Breast epithelium (tissue), 4 donors: ENCODE results near the gene ATP1A4. TPM values are rescaled to one million over a fixed set of nuclear protein-coding genes. Genes with fewer than 3 reads are reported as not detected.

ENCODE experiments used
- DNase-seq, 2 donors: peaks; one replicate each; pipeline ENCODE4 v3.0.0-alpha.2; 2019; ENCODE audit warnings: low spot score in 2 of 2
- H3K27ac ChIP-seq, 2 donors: fragments of 200-600 bp; sonication (generic) in 1 of 2; one replicate each; pipeline ENCODE4 v1.5.1; 2016 to 2019; ENCODE audit warnings: mild to moderate bottlenecking in 1 of 2
- H3K27me3 ChIP-seq, 2 donors: fragments of 200-600 bp; sonication (generic) in 1 of 2; one replicate each; pipeline versions ENCODE4 v1.5.1 to v1.6.0; 2017 to 2019; ENCODE audit warnings: control low read depth in 1 of 2, mild to moderate bottlenecking in 1 of 2
- H3K36me3 ChIP-seq: fragments of 200-600 bp; one replicate; pipeline ENCODE4 v1.5.1; 2019
- H3K4me1 ChIP-seq, 2 donors: fragments of 200-600 bp; sonication (generic); one replicate each; pipeline ENCODE4 v1.5.1; 2016 to 2019; ENCODE audit warnings: control low read depth in 1 of 2
- H3K4me3 ChIP-seq, 3 donors: fragments of 200-600 bp; sonication (generic); 1 replicate in 2 of 3; 2 replicates in 1 of 3; pipeline ENCODE4 v1.5.1; 2016 to 2019; ENCODE audit warnings: mild to moderate bottlenecking in 3 of 3, moderate library complexity in 2 of 3
- H3K9me3 ChIP-seq, 2 donors: fragments of 200-600 bp; sonication (generic) in 1 of 2; one replicate each; pipeline ENCODE4 v1.5.1; 2016 to 2019; ENCODE audit warnings: control low read depth in 1 of 2
- POLR2A ChIP-seq: fragments of 450-650 bp; IDR thresholded peaks from one replicate; pipeline ENCODE4 v1.6.1; 2016; ENCODE audit warnings: antibody characterized with exemption, mild to moderate bottlenecking, moderate library complexity
- POLR2AphosphoS5 ChIP-seq, 3 donors: sonication (generic); formaldehyde crosslinking; IDR thresholded peaks; one replicate each; pipeline ENCODE4 v1.6.1; 2017; ENCODE audit warnings: antibody characterized with exemption in 3 of 3
- intact Hi-C: fragments of 100-400 bp; cut with DNase I; formaldehyde crosslinking; loops from one replicate; pipeline ENCODE4 v1.15.1; 2023; ENCODE audit warnings: low total_unique reads
- total RNA-seq, 3 donors: library from RNA; depleted of rRNA; stranded (reverse); fragments of >200 nt; gene quantifications; one replicate each; pipeline ENCODE4 v1.1.0, GENCODE V29; 2016
- TF ChIP-seq, protein P1 (sequence below), 3 donors: fragments of 450-650 bp; IDR thresholded peaks; one replicate each; pipeline ENCODE4 v1.5.1; 2016 to 2017; ENCODE audit warnings: antibody characterized with exemption in 3 of 3, mild to moderate bottlenecking in 3 of 3, moderate library complexity in 3 of 3

The ATP1A4 gene
- total RNA-seq, 3 donors from 2014 or later = 4.5 TPM; not detected in 2

DNA sequence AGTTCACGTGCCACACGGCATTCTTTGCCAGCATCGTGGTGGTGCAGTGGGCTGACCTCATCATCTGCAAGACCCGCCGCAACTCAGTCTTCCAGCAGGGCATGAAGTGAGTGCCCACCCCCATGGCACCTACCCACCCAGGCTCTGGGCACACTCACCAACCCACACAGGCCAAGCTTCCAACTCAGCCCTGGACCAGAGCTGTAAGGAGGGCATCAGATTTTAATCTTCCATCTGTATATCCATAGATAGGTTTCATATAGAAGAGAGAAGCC is 14.5 kb upstream of the ATP1A4 start:
- H3K27me3 ChIP-seq = no peaks in the 10 kb centered on the region
- H3K9me3 ChIP-seq = no peaks in the 10 kb centered on the region
- no peaks in the 10 kb centered on the region for H3K4me1 ChIP-seq
- no peak for DNase-seq
- no peaks in the 10 kb centered on the region for H3K36me3 ChIP-seq
- H3K27ac ChIP-seq = no peak overlapping the region
- intact Hi-C loops = loop anchor here (1.0 kb wide), 1 partner anchor 30 kb away; no protein-coding TSS in a partner anchor
- TF ChIP-seq, protein P1, sequence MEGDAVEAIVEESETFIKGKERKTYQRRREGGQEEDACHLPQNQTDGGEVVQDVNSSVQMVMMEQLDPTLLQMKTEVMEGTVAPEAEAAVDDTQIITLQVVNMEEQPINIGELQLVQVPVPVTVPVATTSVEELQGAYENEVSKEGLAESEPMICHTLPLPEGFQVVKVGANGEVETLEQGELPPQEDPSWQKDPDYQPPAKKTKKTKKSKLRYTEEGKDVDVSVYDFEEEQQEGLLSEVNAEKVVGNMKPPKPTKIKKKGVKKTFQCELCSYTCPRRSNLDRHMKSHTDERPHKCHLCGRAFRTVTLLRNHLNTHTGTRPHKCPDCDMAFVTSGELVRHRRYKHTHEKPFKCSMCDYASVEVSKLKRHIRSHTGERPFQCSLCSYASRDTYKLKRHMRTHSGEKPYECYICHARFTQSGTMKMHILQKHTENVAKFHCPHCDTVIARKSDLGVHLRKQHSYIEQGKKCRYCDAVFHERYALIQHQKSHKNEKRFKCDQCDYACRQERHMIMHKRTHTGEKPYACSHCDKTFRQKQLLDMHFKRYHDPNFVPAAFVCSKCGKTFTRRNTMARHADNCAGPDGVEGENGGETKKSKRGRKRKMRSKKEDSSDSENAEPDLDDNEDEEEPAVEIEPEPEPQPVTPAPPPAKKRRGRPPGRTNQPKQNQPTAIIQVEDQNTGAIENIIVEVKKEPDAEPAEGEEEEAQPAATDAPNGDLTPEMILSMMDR (IDR thresholded peaks at IDR 0.05) = no peak
- TF ChIP-seq POLR2AphosphoS5 (IDR thresholded peaks at IDR 0.05) (no peak), POLR2A (no peak)
- H3K4me3 ChIP-seq = no peak overlapping the region

DNA sequence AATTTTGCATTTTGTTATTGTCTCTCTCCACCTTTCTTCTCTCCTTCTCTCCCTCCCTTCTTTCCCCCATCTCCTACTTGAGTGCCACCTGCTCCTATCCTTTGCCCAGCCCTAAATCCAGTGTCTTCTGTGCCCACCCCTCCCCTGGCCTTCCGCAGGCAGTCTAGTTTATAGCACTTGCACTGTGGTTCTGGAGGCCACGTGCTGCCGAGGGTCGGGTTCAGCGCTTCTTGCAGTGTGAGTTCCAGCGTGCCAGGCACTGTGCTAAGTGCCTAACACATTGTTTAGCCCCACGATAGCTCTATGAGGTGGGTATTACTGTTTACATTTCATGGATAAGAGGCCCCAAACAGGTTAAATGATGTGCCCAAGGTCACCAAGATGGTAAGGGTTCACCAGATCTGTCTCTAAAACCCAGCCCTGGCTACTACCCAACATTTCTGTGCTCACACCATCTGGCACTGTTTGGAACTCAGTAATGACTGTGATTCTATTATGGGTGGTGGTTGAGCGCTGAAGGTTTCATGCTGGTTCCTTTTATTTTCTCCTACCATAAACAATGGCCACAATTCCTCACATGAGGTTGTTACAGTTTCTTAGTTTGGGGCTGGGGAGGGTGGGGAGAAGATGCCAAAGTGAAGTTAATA is 14.1 kb upstream of the ATP1A4 start:
- no peak for DNase-seq
- intact Hi-C loops = no loop called here
- H3K27ac ChIP-seq = no peak overlapping the region

DNA sequence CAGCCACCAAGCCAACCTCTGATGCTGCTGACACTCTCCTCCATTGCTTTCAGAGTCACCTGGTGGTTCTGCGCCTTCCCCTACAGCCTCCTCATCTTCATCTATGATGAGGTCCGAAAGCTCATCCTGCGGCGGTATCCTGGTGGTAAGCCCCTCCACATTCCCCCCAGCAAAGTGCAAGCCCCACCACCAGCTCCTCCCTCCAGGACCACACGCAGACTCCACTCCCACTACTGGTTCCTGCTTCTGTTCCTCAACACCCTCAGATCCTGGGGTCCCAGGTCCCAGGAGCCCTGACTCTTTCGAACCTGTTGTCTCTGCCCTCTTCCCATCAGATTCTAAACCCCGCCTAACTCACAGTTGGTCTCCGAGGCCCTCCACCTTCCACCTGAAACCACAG is 11.6 kb upstream of the ATP1A4 start:
- Histone ChIP-seq H3K36me3 (no peaks in the 10 kb centered on the region), H3K4me1 (no peaks in the 10 kb centered on the region), H3K4me3 (no peak overlapping the region), H3K27ac (no peak overlapping the region), H3K27me3 (no peaks in the 10 kb centered on the region), H3K9me3 (no peaks in the 10 kb centered on the region)
- no peak for DNase-seq
- intact Hi-C loops = no loop called here
- TF ChIP-seq POLR2A = no peak
- TF ChIP-seq POLR2AphosphoS5 (IDR thresholded peaks at IDR 0.05) = no peak
- TF ChIP-seq, protein P1 (IDR thresholded peaks at IDR 0.05) = no peak

More for the DNA sequence above, 14.1 kb upstream of the ATP1A4 start:
- H3K4me3 ChIP-seq = no peak overlapping the region
- TF ChIP-seq POLR2A (no peak), POLR2AphosphoS5 (IDR thresholded peaks at IDR 0.05) (no peak)
- TF ChIP-seq, protein P1 (IDR thresholded peaks at IDR 0.05) = no peak
- no peaks in the 10 kb centered on the region for H3K27me3 ChIP-seq
- no peaks in the 10 kb centered on the region for H3K4me1 ChIP-seq
- no peaks in the 10 kb centered on the region for H3K36me3 ChIP-seq
- H3K9me3 ChIP-seq = no peaks in the 10 kb centered on the region

DNA sequence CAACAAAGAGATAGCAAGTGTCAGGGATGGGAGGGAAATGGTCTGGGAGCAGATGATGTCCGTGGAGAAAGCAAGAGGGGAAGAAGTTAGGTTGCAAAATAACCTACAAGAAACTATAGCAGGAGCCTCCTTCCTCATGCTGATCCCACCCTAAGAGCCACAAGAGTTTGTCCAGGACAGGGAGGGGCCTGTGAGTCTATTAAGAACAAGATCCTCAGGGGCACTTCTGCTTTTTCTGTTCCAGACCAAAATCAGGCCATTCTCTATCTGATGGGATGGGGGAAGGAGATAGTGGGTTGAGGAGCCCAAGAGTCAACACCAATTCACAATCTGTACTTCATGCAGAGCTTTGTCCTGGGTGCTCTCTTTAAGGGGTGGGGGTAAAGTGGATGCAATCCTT is 7.7 kb upstream of the ATP1A4 start:
- Histone ChIP-seq H3K4me3 (no peak overlapping the region), H3K9me3 (no peaks in the 10 kb centered on the region), H3K27me3 (no peaks in the 10 kb centered on the region), H3K36me3 (no peaks in the 10 kb centered on the region), H3K4me1 (no peaks in the 10 kb centered on the region), H3K27ac (no peak overlapping the region)
- intact Hi-C loops = no loop called here
- DNase-seq = no peak
- TF ChIP-seq POLR2A (no peak), POLR2AphosphoS5 (IDR thresholded peaks at IDR 0.05) (no peak)
- TF ChIP-seq, protein P1 (IDR thresholded peaks at IDR 0.05) = no peak

DNA sequence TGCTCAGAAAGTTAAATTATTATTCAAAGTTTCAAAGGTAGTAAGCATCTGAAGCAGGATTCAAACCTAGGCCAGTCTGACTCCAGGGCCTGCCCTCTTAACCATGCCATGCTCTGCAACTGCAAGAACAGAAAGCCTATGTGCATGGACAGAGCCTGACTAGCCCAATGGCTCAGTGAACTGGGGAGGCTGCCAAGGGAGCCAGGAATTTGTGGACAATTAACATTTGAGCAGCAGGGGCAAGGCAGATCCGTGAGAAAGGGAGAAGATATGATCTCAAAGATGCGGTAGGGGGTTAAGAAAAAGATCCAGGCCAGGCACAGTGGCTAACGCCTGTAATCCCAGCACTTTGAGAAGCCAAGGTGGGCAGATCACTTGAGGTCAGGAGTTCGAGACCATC is 6.5 kb upstream of the ATP1A4 start:
- no peak overlapping the region for H3K4me3 ChIP-seq
- no peaks in the 10 kb centered on the region for H3K27me3 ChIP-seq
- intact Hi-C loops = no loop called here
- no peaks in the 10 kb centered on the region for H3K36me3 ChIP-seq
- DNase-seq = no peak
- no peaks in the 10 kb centered on the region for H3K9me3 ChIP-seq
- TF ChIP-seq, protein P1 (IDR thresholded peaks at IDR 0.05) = no peak
- no peak for TF ChIP-seq POLR2AphosphoS5 (IDR thresholded peaks at IDR 0.05)
- no peak overlapping the region for H3K27ac ChIP-seq
- no peaks in the 10 kb centered on the region for H3K4me1 ChIP-seq
